ENCODE measurements around the gene HOXD11.

DNA sequence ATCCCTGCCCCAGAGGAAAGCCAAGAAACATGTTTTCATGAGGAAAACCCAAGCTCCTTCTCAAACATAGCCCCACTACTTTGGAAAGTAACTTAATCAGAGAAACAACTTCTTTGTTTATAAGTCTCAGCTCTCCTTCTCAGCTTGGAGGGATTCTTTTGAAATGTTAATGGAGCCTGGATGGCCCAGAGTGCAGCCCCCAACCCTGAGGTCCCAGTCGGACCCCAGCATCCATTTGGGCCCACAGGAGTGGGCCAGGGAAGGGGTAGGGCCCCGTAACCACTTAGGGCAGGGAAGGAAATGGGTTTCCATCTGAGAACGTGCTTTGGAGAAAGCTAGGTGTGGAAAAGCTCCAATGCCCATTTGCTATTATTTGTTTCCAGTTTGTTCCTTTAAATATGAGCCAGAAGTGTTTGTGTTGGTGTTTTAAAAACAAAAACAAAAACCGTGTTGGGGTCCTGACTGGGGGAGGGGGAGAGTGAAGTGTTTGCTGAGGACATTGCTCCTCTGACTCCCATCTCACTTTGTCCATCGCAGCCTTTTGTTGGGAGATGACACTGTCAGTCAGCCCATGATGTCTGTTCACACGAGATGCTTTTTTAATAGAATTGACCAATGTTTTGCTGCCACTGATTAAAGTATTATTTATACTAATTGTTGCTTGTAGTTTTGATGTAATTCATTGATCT, 48.4 kb downstream of the HOXD11 start:
- no peak for TF ChIP-seq MED8 (CRISPR knock-in tag; IDR thresholded peaks at IDR 0.05; ENCODE audit: insufficient replicate concordance)
- no peak for TF ChIP-seq ZFP62 (CRISPR knock-in tag; IDR thresholded peaks at IDR 0.05)
- TF ChIP-seq PBX3 (CRISPR knock-in tag; IDR thresholded peaks at IDR 0.05; ENCODE audit: borderline replicate concordance), result no peak
- no peak for TF ChIP-seq SIN3A (IDR thresholded peaks at IDR 0.05; ENCODE audit: borderline replicate concordance, low read depth, low read length)
- TF ChIP-seq MED13 (CRISPR knock-in tag; IDR thresholded peaks at IDR 0.05), result no peak
- TF ChIP-seq ZNF670 (CRISPR knock-in tag; IDR thresholded peaks at IDR 0.05; ENCODE audit: borderline replicate concordance), result no peak
- TF ChIP-seq ZC3H4 (CRISPR knock-in tag; IDR thresholded peaks at IDR 0.05; ENCODE audit: borderline replicate concordance), result no peak
- TF ChIP-seq, protein P1, sequence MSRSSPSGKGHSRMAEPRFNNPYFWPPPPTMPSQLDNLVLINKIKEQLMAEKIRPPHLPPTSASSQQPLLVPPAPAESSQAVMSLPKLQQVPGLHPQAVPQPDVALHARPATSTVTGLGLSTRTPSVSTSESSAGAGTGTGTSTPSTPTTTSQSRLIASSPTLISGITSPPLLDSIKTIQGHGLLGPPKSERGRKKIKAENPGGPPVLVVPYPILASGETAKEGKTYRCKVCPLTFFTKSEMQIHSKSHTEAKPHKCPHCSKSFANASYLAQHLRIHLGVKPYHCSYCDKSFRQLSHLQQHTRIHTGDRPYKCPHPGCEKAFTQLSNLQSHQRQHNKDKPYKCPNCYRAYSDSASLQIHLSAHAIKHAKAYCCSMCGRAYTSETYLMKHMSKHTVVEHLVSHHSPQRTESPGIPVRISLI (CRISPR knock-in tag; IDR thresholded peaks at IDR 0.05; ENCODE audit: borderline replicate concordance), result no peak
- TF ChIP-seq ZNF331 (CRISPR knock-in tag; IDR thresholded peaks at IDR 0.05), result no peak
